DND-41 (cell line): ENCODE measurements around the gene PDE8A.
A peak's percentile ranks its signal among the peaks of the same experiment; 100 is the strongest.

ENCODE experiments used
- ATAC-seq: fragments of 200-7000 bp; cut with Tn5 transposase; 3 replicates; pipeline ENCODE4 v1.9.1; 2021; ENCODE audit warnings: low read depth; ENCODE audit not compliant: insufficient read depth
- DNase-seq: peaks from one replicate; pipeline ENCODE4 v3.0.0-alpha.2; 2020
- H2AFZ ChIP-seq: 2 replicates; pipeline ENCODE4 v1.6.0; 2012; ENCODE audit warnings: low read depth, low read length
- H3K27ac ChIP-seq: 2 replicates; pipeline ENCODE4 v1.5.1; 2012; ENCODE audit warnings: low read length, inconsistent platforms
- H3K27me3 ChIP-seq: fragments of 200-600 bp; sonication (generic); 2 replicates; pipeline ENCODE4 v1.6.0; 2012; ENCODE audit warnings: low read length, mild to moderate bottlenecking, inconsistent platforms; ENCODE audit not compliant: insufficient read depth, poor library complexity
- H3K36me3 ChIP-seq: 2 replicates; pipeline ENCODE4 v1.5.1; 2012; ENCODE audit warnings: low read length, inconsistent platforms; ENCODE audit not compliant: insufficient read depth
- H3K4me1 ChIP-seq: 2 replicates; pipeline ENCODE4 v1.5.1; 2012; ENCODE audit warnings: mild to moderate bottlenecking, low read length; ENCODE audit not compliant: insufficient read depth
- H3K4me2 ChIP-seq: 2 replicates; pipeline ENCODE4 v1.6.0; 2012; ENCODE audit warnings: mild to moderate bottlenecking, moderate library complexity, low read length, inconsistent platforms; ENCODE audit not compliant: insufficient read depth
- H3K4me3 ChIP-seq, 2 experiments: fragments of 200-600 bp in 1 of 2; shearing (Covaris generic) in 1 of 2; 2 replicates each; pipeline ENCODE4 v1.5.1; 2012 to 2016; ENCODE audit warnings: inconsistent platforms in 2 of 2, low read length in 2 of 2, mild to moderate bottlenecking in 2 of 2, low read depth in 1 of 2, moderate library complexity in 1 of 2
- H3K79me2 ChIP-seq: 2 replicates; pipeline ENCODE4 v1.6.0; 2012; ENCODE audit warnings: low read length, inconsistent platforms; ENCODE audit not compliant: insufficient read depth
- H3K9ac ChIP-seq: 2 replicates; pipeline ENCODE4 v1.6.0; 2012; ENCODE audit warnings: low read depth, mild to moderate bottlenecking, inconsistent platforms, low read length, moderate library complexity
- H3K9me3 ChIP-seq: 2 replicates; pipeline ENCODE4 v1.5.1; 2012; ENCODE audit warnings: low read length, moderate library complexity, mild to moderate bottlenecking, inconsistent platforms; ENCODE audit not compliant: insufficient read depth, severe bottlenecking
- H4K20me1 ChIP-seq: 2 replicates; pipeline ENCODE4 v1.6.0; 2012; ENCODE audit warnings: low read length; ENCODE audit not compliant: insufficient read depth
- CTCF ChIP-seq: IDR thresholded peaks from 2 replicates; pipeline ENCODE4 v1.5.1; 2012; ENCODE audit warnings: borderline replicate concordance, low read length, moderate library complexity, mild to moderate bottlenecking; ENCODE audit not compliant: poor library complexity, severe bottlenecking; ENCODE audit errors: extremely low read depth
- EZH2 ChIP-seq: IDR thresholded peaks from 3 replicates; pipeline ENCODE4 v1.6.1; 2012; ENCODE audit warnings: borderline replicate concordance, low read depth, mild to moderate bottlenecking, moderate library complexity, low read length, inconsistent platforms; ENCODE audit not compliant: severe bottlenecking

PDE8A gene

DNA sequence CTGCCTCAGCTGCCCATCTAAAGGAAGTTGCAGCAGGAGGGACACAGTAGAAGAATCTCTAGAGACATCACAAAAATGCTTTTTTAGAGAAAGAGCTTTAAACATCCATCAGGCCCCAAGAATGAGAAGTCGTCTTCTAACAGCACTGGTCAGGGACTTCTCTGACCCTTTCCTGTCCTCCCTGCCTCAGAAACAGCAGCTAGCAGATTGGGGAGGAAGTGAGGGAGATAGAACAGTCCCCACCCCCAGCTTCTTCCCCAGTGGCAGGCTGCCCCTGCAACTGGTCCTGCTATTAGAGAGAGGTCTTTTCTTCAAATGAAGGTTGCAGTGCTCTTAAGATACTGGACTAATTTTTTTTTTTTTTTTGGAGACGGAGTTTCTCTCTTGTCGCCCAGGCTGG, 55.1 kb downstream of the PDE8A start:
- no peaks in the 10 kb centered on the region for H3K9me3 ChIP-seq
- H3K4me3 ChIP-seq = no peak overlapping the region
- H4K20me1 ChIP-seq = no peaks in the 10 kb centered on the region
- no peak overlapping the region for H3K4me2 ChIP-seq
- no peaks in the 10 kb centered on the region for H3K27me3 ChIP-seq
- H2AFZ ChIP-seq = no peak overlapping the region
- TF ChIP-seq EZH2 (no peak), CTCF (no peak)
- no peaks in the 10 kb centered on the region for H3K36me3 ChIP-seq
- H3K4me1 ChIP-seq = no peaks in the 10 kb centered on the region
- H3K27ac ChIP-seq = no peak overlapping the region
- ATAC-seq = no peak
- H3K9ac ChIP-seq = no peak overlapping the region
- no peaks in the 10 kb centered on the region for H3K79me2 ChIP-seq
- DNase-seq = no peak

GRCh38 chr15:85037641-85038040, 56.0 kb downstream of the PDE8A start:
- Histone ChIP-seq H3K4me2 (no peak overlapping the region), H3K9ac (no peak overlapping the region), H4K20me1 (no peaks in the 10 kb centered on the region), H3K36me3 (no peaks in the 10 kb centered on the region), H3K27me3 (no peaks in the 10 kb centered on the region), H2AFZ (no peak overlapping the region), H3K27ac (no peak overlapping the region), H3K9me3 (no peaks in the 10 kb centered on the region), H3K4me1 (no peaks in the 10 kb centered on the region), H3K4me3 (no peak overlapping the region), H3K79me2 (no peaks in the 10 kb centered on the region)
- ATAC-seq = no peak
- no peak for DNase-seq
- no peak for TF ChIP-seq CTCF

DNA sequence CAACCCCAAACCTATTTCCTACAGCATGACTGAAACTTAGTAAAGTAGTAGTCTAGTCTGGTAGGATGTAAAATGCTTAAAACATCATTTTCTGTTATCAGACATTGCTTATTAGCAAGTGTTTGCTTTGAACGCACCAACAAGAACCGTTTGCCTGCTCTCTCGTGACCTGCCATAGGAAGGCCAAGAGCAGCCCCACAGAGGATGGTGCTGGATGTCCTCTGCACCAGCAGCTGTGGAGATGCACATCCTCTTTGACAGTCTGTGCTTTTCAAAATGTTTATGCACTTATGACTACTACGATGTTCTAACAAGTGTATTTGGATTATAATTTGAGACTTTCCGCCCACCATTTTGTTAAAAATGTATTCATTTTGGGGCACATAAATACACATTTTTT, 59.6 kb downstream of the PDE8A start:
- Histone ChIP-seq H3K27me3 (no peaks in the 10 kb centered on the region), H3K9me3 (no peaks in the 10 kb centered on the region), H3K79me2 (no peaks in the 10 kb centered on the region), H3K4me2 (no peak overlapping the region), H3K4me1 (no peaks in the 10 kb centered on the region), H4K20me1 (peaks cover 4% of the 10 kb centered on the region; the same call in 1 of the 2 replicates), H3K4me3 (no peak overlapping the region), H2AFZ (no peak overlapping the region), H3K27ac (no peak overlapping the region), H3K9ac (no peak overlapping the region), H3K36me3 (no peaks in the 10 kb centered on the region)
- TF ChIP-seq EZH2 (no peak), CTCF (no peak)
- DNase-seq = no peak
- no peak for ATAC-seq

DNA sequence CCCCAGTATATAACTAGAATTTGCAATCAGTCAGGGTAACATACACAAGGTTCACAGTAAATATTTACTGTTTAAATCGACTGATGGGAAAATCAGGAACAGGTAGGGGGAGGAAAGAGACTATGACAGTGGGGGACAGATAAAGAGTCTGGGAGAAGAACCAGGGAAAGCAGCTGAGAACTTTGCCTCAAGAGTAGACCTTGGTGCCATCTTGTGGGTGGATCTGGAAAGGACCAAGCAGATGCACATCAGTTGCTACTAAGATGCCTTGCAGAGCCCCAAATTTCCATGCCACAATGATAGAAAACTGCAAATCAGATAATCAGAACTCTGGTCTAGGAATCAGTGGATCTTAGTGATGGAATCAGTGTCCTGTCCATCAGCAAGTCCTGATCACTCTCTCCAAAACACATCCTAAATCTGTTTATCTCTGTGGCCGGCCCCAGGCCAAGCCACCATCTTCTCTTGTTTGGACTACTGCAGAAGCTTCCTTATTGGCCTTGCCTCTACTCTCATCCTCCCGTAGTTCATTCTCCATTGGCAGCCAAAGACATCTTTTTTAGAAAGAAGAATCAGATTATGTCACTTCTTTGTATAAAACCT, 62.7 kb downstream of the PDE8A start:
- peak; percentile 53 for TF ChIP-seq CTCF
- no peak for TF ChIP-seq EZH2
- Histone ChIP-seq H3K4me3 (no peak overlapping the region), H3K27me3 (no peaks in the 10 kb centered on the region), H4K20me1 (peaks cover 4% of the 10 kb centered on the region; the same call in 1 of the 2 replicates), H3K4me2 (no peak overlapping the region), H3K4me1 (no peaks in the 10 kb centered on the region), H3K27ac (no peak overlapping the region), H3K9ac (no peak overlapping the region), H3K9me3 (no peaks in the 10 kb centered on the region), H3K36me3 (no peaks in the 10 kb centered on the region), H3K79me2 (no peaks in the 10 kb centered on the region), H2AFZ (no peak overlapping the region)
- DNase-seq (peak; percentile 25), ATAC-seq (no peak)
